RWPE2 (cell line): ENCODE results near the gene COL8A1.

Source experiments
- ATAC-seq: fragments of 200-7000 bp; cut with Tn5 transposase; 3 replicates; pipeline ENCODE4 v1.9.1; 2021; ENCODE audit warnings: low read depth
- DNase-seq: peaks from one replicate; pipeline ENCODE4 v3.0.0-alpha.2; 2020; ENCODE audit warnings: low spot score
- H3K27ac ChIP-seq: fragments of 450-650 bp; 2 replicates; pipeline ENCODE4 v1.5.1; 2017; ENCODE audit warnings: mild to moderate bottlenecking; ENCODE audit not compliant: poor library complexity, severe bottlenecking
- H3K27me3 ChIP-seq: fragments of 250-450 bp; sonication (Bioruptor Pico); 2 replicates; pipeline ENCODE4 v1.5.1; 2021; ENCODE audit warnings: mild to moderate bottlenecking, moderate library complexity; ENCODE audit not compliant: insufficient read depth, poor library complexity, severe bottlenecking
- H3K36me3 ChIP-seq: fragments of 250-450 bp; sonication (Bioruptor Pico); 2 replicates; pipeline ENCODE4 v1.5.1; 2020; ENCODE audit warnings: low read depth, mild to moderate bottlenecking, moderate library complexity
- H3K4me1 ChIP-seq: fragments of 250-450 bp; sonication (Bioruptor Pico); 2 replicates; pipeline ENCODE4 v1.5.1; 2021; ENCODE audit warnings: mild to moderate bottlenecking, moderate library complexity; ENCODE audit not compliant: insufficient read depth, poor library complexity, severe bottlenecking
- H3K4me3 ChIP-seq: fragments of 250-450 bp; sonication (Bioruptor Pico); 2 replicates; pipeline ENCODE4 v1.5.1; 2021; ENCODE audit warnings: mild to moderate bottlenecking, moderate library complexity; ENCODE audit not compliant: severe bottlenecking
- H3K9me3 ChIP-seq: fragments of 250-450 bp; sonication (Bioruptor Pico); 2 replicates; pipeline ENCODE4 v1.5.1; 2021; ENCODE audit warnings: mild to moderate bottlenecking, moderate library complexity; ENCODE audit not compliant: severe bottlenecking
- CTCF ChIP-seq: fragments of 450-650 bp; IDR thresholded peaks from one replicate; pipeline ENCODE4 v1.5.1; 2017; ENCODE audit warnings: mild to moderate bottlenecking, moderate library complexity; ENCODE audit not compliant: poor library complexity, severe bottlenecking

COL8A1 gene

GRCh38 chr3:99757966-99758365 is 119.6 kb downstream of the COL8A1 start:
- ATAC-seq = no peak
- no peak overlapping the region for H3K4me3 ChIP-seq
- no peaks in the 10 kb centered on the region for H3K9me3 ChIP-seq
- no peaks in the 10 kb centered on the region for H3K4me1 ChIP-seq
- DNase-seq = no peak
- H3K36me3 ChIP-seq = peaks cover 14% of the 10 kb centered on the region
- H3K27me3 ChIP-seq = no peaks in the 10 kb centered on the region
- H3K27ac ChIP-seq = no peak overlapping the region
- TF ChIP-seq CTCF = no peak

GRCh38 chr3:99758502-99759177 is 120.2 kb downstream of the COL8A1 start:
- no peak for ATAC-seq
- Histone ChIP-seq H3K36me3 (peaks cover 12% of the 10 kb centered on the region), H3K4me3 (no peak overlapping the region), H3K27ac (no peak overlapping the region), H3K9me3 (no peaks in the 10 kb centered on the region), H3K27me3 (no peaks in the 10 kb centered on the region), H3K4me1 (no peaks in the 10 kb centered on the region)
- no peak for DNase-seq
- TF ChIP-seq CTCF = no peak

- H3K9me3 ChIP-seq = no peaks in the 10 kb centered on the region
- H3K4me1 ChIP-seq = no peaks in the 10 kb centered on the region
- peaks cover 8% of the 10 kb centered on the region for H3K36me3 ChIP-seq
- no peak for TF ChIP-seq CTCF
- no peaks in the 10 kb centered on the region for H3K27me3 ChIP-seq
- DNase-seq (no peak), ATAC-seq (no peak)
- H3K27ac ChIP-seq = no peak overlapping the region
- no peak overlapping the region for H3K4me3 ChIP-seq
Measured at GRCh38 chr3:99760031-99760430, 121.6 kb downstream of the COL8A1 start.

- ATAC-seq = no peak
- Histone ChIP-seq H3K9me3 (no peaks in the 10 kb centered on the region), H3K36me3 (peaks cover 8% of the 10 kb centered on the region), H3K27me3 (no peaks in the 10 kb centered on the region), H3K4me1 (no peaks in the 10 kb centered on the region), H3K4me3 (no peak overlapping the region), H3K27ac (no peak overlapping the region)
- DNase-seq = no peak
- TF ChIP-seq CTCF = no peak
Measured at GRCh38 chr3:99760629-99761028, 122.2 kb downstream of the COL8A1 start.

- no peaks in the 10 kb centered on the region for H3K27me3 ChIP-seq
- TF ChIP-seq CTCF = no peak
Measured at GRCh38 chr3:99761415-99762165, 123.2 kb downstream of the COL8A1 start.

More at GRCh38 chr3:99761415-99762165, 123.2 kb downstream of the COL8A1 start:
- H3K4me3 ChIP-seq = no peak overlapping the region
- H3K9me3 ChIP-seq = no peaks in the 10 kb centered on the region
- ATAC-seq = no peak
- H3K36me3 ChIP-seq = peaks cover 8% of the 10 kb centered on the region
- no peak overlapping the region for H3K27ac ChIP-seq
- no peak for DNase-seq
- no peaks in the 10 kb centered on the region for H3K4me1 ChIP-seq
